Endometrial microvascular endothelial cells (primary cell): Measurements from ENCODE around the gene CSNK1G1. TPM values are rescaled to one million over a fixed set of nuclear protein-coding genes. Genes with fewer than 3 reads are reported as not detected.
"Not testable (repeated sequence)": the region's sequence is repeated elsewhere in the genome, so short reads cannot be mapped to it uniquely, and the experiment has no call there.

Experiments
- in situ Hi-C: cut with HindIII; loops from 2 replicates; pipeline ENCODE4 v1.10.0; 2017; ENCODE audit warnings: low sequenced_read_pairs, low pct_unique_long_range_greater_than_20kb; ENCODE audit errors: inconsistent ontology term
- total RNA-seq: library from RNA; depleted of rRNA; stranded (reverse); fragments of >200 nt; gene quantifications from one replicate; pipeline ENCODE4 v1.2.3, GENCODE V29; 2015; ENCODE audit errors: inconsistent ontology term

The CSNK1G1 gene
- total RNA-seq, 1 donor from 2014 or later, result 31.8 TPM

DNA sequence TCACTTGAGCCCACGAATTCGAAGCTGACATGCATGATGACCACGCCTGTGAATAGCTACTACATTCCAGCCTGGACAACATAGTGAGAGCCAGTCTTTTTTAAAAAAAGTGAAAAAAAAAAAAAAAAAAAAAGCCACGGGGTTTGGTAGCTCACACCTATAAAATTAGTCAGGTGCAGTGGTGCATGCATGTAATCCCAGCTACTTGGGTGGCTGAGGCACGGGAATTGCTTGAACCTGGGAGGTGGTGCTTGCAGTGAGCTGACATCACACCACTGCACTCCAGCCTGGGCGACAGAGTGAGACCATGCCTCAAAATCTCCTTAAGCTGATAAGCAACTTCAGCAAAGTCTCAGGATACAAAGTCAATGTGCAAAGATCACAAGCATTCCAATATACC lies 44.4 kb downstream of the CSNK1G1 start:
- in situ Hi-C loops, result no loop called here

DNA sequence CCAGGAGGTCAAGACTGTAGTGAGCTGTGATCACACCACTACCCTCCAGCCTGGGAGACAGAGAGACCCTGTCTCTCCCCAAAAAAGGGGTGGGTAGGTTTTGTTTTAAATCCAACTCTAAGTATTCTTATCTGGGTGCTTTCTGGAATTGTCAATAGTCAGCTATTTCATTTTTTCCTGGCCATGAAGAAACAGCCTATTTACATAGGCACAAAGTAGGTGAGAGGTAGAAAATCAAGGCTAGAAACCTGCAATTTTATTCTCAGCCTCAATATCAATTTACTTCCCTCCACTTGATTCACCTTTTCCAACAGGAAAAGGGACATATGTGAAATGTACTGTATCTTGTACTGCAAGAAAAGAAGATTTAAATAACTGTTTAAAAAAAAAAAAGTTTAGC lies 45.9 kb downstream of the CSNK1G1 start:
- in situ Hi-C loops, result no loop called here

DNA sequence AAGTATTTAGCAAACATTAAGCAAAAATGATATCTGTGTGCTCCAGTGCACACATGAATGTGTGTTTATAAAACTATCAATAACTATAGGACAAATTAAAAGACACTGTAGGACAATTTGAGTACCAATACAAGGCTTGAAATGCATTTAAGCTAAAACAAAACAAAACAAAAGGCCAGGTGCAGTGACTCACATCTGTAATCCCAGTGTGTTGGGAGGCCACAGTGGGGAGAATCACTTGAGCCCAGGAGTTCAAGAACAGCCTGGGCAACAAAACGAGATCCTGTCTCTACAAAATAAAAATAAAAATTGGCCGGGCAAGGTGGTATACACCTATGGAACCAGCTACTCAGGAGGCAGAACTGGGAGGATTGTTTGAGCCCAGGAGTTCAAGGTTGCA lies 50.7 kb downstream of the CSNK1G1 start:
- in situ Hi-C loops, result no loop called here

DNA sequence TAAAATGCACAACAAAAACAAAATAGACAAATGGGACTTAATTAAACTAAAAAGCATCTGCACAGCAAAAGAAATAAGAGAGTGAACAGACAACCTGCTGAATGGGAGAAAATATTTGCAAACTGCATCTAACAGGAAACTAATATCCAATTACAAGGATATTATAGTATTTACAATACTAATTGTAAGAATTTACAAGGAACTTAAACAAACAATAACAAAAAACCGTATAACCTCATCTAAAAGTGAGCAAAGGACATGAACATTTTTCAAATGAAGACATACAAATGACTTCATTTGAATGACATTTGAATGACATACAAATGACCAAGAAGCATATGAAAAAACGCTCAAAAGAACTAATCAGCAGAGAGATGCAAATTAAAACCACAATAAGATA lies 66.4 kb downstream of the CSNK1G1 start:
- in situ Hi-C loops, result no loop called here

DNA sequence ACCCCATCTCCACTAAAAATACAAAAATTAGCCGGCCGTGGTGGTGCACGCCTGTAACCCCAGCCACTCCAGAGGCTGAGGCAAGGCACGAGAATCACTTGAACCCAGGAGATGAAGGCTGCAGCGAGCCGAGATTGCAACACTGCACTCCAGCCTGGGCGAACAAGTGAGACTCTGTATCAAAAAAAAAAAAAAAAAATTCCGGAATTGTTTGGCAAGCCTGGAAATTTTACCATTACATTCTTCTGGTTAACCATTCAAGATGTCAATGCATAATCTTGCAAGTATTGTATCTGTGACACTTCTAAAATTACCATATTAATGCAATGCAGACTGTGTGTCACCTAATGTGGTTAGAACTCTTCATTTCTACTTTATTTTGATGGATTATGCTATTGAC lies 67.0 kb downstream of the CSNK1G1 start:
- in situ Hi-C loops, result no loop called here

DNA sequence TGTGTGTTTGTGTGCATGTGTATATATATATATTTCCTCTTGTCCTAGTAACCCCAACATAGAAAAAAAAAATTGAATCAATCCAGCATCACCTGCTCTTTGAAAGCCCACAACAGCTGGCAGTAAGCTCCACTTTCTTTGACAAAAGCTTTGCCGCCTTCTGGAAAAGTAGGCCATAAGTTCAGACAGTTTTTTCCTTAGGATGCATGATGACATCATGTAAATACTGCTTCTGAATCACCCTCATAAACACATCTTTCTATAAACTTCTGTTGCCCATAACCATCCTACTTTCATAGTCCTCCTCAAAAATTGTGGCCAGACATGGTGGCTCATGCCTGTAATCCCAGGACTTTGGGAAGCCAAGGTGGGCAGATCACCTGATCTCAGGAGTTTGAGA lies 67.4 kb downstream of the CSNK1G1 start:
- in situ Hi-C loops, result no loop called here

DNA sequence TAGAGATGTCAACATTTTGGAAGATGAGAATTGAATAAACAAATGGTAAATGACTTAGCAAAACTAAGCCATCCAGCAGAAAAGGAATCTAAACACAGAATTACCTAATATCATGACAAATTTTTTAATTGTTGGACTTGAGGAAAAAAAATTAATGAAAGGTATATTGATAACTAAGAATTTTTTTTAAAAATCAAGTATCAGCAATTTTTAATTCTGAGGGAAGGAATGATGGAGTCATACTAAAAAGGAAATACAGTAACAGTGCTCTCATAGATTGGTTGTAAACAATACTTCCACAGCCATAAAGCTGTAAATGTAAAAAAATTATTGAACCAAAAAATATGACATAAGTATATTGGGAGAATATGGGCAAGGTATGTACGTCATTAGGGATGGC lies 68.0 kb downstream of the CSNK1G1 start:
- in situ Hi-C loops, result no loop called here

DNA sequence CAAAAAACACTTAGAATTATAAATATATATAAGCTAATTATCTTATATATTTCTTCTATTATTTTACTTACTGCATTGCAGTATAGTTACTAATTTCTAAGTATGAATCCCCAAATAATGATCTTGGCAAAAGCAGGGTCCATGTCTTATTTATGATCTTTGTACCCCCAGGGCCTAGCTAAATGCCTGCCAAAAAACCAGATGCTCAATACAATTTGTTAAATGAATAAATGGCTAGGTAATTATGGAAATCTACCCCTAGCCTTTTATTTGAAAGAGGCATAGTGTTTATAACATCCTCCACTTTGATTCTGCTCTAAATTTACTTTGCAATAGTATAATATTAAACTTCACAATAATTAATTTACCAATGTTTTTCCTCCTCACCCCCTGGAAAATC lies 69.5 kb downstream of the CSNK1G1 start:
- in situ Hi-C loops, result no loop called here

DNA sequence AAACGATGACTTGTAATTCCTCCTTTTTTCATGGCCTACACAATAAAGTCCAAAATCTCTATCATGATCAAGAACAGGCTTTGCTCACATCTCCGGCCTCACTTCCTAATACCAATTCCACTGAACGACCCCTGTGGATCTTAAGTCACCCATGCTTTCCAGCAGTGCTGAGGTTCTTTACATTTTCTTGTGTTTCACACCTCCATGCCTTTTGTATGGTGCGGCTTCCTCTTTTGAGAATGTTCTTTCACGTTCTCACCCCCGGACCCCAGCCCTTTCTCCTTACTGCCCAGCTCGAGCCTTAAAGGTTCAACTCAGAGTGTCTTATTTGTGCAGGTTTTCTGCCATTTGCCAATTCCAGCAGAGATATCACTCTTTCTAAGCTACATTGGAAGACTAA lies 70.1 kb downstream of the CSNK1G1 start:
- in situ Hi-C loops, result no loop called here

DNA sequence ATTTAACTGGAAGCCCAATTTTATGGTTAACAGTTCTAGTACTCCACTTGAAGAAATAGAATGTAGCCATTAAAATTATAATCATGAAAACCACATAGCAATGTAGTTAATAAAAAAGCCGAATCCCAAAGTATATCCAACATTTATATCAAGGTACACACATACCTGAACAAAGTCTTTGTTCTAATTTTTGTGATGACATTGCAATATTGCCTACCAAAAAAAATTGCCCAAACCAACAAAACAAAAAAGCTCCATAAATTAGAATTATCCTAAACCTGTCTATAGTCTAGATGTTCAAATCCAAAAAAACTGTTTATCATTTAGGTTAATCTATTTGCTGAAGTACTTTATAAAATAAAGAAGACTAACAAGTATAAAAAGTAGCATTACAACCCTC lies 70.8 kb downstream of the CSNK1G1 start:
- in situ Hi-C loops, result no loop called here

DNA sequence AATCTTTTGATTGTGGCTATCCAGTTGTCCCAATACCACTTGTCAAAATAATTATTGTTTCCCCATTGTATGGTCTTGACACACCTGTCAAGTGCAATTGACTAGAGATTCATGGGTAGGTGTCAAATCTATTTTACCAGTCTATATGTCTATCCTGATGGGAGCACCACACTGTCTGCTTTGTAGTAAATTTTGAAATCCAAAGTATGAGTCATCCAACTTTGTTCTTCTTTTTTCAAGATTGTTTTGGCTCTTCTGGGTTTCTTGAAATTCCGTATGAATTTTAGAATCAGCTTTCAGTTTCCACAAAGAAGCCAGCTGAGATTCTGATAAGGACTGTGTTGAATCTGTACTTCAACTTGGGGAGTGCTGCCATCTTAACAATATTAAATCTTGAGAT lies 71.9 kb downstream of the CSNK1G1 start:
- in situ Hi-C loops, result no loop called here

DNA sequence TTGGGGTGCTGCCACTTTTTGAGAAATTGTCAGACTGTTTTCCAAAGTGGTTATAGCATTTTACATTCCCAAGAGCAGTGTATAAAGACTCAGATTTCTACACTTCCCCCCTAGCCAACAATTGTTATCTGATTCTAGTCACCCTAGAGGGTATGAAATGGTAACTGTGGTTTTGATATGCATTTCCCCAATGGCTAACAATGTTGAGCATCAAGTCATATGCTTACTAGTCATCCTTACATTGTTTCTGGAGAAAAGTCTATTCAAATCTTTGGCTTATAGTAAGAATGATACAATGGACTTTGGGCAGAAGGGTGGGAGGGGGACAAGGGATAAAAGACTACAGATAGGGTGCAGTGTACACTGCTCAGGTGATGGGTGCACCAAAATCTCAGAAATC lies 73.3 kb downstream of the CSNK1G1 start:
- in situ Hi-C loops, result no loop called here

DNA sequence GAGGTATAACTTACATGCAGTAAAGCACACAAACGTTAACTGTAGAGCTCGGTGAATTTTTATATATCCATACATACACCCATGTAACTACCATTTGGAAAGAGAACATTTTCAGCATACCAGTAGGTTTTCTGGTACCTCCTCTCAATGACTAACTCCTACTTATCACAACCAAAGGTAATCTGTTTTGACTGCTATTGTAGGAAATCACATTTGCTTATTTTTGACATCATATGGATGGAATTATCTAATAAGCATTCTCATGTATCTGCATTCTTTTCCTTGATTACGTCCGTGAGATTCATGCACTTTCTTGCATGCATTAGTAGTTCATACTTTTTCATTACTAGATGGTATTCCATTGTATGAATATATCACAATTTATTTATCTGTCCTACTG lies 76.8 kb downstream of the CSNK1G1 start:
- in situ Hi-C loops, result no loop called here

DNA sequence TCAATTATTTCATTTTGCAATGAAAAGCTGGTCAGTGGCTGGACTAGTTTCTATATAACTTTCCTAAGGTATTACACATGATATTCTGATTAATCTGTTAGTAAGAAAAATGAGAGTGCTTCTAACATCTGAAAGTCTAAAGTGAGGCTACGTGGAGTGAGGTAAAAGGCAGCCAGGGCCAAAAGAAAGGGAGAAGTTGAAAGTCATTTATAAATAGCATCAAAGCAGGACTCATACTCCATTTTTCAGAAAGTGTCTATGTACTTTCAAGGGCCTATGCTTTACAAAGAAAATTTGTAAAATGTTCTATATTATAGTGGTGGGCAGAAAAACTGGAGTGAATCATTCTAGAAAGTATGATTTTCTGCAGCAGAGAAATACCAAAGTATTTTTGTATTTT lies 80.0 kb downstream of the CSNK1G1 start:
- in situ Hi-C loops, result no loop called here

DNA sequence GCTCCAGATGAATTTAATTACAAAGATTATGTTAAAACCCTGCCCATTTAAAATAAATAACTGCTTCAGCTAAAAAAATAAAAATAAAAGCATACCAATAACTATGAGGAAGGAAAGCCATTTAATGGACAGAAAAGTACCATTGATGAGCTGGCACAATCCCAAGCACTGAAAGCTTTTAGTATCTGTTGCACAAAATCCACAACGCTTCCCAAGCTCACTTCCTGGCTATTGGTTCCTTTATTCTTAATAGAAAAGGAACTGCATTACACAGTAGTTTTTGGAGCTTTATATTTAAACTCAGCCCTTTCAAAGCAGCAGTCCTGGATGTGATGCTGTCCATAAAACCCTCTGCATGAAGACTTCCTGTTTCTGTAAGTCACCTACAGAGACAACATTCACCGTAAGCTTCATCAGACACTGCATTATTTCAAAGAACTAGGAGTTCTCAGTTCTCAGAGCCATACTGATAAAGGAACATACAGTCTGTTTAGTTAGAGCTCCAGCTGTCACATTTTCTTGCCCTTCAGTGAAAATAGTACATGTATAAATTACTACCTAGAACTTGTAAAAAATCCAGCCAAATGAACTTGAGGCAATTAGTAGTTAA lies 81.5 kb downstream of the CSNK1G1 start:
- in situ Hi-C loops, result no loop called here

DNA sequence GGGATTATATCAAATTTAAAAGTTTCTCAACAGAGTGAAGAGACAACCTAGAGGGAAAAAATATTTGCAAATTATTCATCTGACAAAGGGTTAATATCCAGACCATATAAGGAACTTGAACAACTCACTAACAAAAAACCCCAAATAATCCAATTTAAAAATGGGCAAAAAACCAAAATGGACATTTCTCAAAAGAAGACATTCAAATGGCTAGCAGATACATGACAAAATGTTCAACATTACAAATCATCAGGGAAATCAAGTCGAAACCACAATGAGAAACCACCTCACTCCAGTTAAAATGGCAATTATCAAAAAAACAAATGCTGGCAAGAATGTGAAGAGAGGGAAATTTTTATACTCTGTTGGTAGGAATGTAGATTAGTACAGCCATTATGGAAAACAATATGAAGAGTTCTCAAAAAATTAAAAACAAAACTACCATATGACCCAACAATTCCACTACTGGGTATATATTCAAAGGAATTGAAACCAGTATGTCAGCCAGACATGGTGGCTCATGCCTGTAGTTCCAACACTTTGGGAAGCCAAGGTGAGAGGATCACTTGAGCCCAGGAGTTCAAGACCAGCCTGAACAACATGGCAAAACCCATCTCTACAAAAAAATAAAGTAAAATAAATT lies 88.5 kb downstream of the CSNK1G1 start:
- in situ Hi-C loops, result no loop called here

DNA sequence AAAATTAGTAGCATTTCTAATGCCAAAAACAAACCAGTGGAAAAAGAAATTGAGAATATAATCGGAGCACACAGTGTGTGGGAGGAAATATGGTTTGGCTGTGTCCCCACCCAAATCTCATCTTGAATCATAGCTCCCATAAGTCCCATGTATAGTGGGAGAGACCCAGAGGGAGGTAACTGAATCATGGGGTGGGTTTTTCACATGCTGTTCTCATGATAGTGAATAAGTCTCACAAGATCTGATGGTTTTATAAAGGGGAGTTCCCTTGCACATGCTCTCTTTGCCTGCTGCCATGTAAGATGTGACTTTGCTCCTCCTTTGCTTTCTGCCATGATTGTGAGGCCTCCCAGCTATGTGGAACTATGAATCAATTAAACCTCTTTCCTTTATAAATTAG lies 90.8 kb downstream of the CSNK1G1 start:
- in situ Hi-C loops, result not testable (repeated sequence)

DNA sequence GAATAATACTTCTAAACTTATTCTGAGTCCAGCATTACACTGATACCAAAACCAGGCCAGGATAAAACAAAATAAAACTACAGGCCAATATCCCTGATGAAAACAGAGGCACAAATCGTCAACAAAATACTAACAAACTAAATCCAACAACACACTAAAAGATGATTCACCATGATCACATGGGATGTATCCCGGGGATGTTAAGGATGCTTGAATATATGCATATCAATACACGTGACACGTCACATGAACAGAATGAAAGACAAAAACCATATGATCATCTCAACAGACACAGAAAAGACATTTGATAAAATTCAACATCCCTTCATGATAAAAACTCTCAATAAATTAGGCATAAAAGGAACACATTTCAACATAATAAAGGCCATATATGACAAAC lies 91.5 kb downstream of the CSNK1G1 start:
- in situ Hi-C loops, result no loop called here

DNA sequence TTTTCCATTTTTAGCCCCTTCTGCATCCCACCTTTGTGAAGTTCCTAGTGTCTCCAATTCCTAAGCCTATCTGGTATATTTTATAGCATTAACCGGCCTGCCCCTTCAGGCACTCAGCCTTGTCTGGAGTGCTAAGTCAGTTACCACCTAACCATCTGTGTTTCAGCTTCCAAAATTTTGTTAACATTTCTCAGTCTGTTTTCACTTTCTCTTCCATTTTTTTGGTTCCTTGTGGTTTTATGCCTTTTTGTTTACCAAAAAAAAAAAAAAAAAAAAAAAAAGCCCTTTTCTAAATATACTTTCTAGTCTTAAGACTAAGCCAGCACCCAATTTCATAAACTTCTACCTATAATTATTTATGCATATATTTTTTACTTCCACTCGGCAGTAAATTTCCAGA lies 92.4 kb downstream of the CSNK1G1 start:
- in situ Hi-C loops, result no loop called here

DNA sequence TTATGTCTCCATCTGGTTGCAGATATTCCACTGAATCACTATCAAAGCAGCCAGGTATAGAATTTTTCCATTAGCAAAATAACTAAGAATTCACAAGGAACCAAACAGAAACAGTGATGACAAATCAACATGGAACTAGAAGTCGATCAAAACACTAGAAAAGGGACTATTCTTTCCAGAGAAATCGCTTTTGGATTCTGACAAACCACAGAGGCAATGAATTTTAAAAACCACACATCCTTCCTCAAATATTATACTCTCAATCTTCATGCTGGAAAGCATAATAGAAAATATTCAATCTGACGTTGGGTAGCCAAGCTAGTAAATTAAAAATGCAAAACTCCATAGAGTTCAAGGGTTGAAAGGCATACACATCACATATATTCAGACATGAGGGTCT lies 99.9 kb downstream of the CSNK1G1 start:
- in situ Hi-C loops, result no loop called here

DNA sequence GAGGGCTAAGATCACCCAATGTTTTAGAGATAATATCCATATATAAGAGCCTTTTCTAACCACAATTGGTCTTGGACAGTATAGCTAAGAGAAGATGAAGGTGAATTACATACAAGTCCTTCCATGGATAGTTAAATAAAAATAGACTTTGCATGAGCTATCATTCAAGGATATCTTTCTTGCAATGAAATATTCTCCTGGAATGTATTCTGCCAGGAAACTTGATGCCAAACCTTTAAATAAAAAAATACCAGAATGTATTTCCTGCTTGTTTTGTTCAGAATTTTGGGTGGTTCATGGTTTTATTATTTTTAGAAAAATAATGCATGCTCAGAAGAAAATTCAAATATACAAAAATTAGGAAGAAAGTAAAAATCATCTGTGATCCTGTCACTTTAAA lies 104.3 kb downstream of the CSNK1G1 start:
- in situ Hi-C loops, result no loop called here
